Skeletal muscle satellite cell (primary cell): Measurements from ENCODE around the gene NEMP2.
"Not testable (repeated sequence)": the region's sequence is repeated elsewhere in the genome, so short reads cannot be mapped to it uniquely, and the experiment has no call there.

Experiments
- H3K27me3 ChIP-seq: 2 replicates; pipeline ENCODE4 v1.7.0; 2013; ENCODE audit warnings: low read length; ENCODE audit not compliant: control insufficient read depth, insufficient read depth
- H3K36me3 ChIP-seq: 2 replicates; pipeline ENCODE4 v1.7.0; 2013; ENCODE audit warnings: mild to moderate bottlenecking, control low read depth, low read length; ENCODE audit not compliant: insufficient read depth
- H3K4me1 ChIP-seq: 2 replicates; pipeline ENCODE4 v1.7.0; 2013; ENCODE audit warnings: low read length; ENCODE audit not compliant: control insufficient read depth, insufficient read depth
- H3K4me2 ChIP-seq: 2 replicates; pipeline ENCODE4 v1.7.0; 2013; ENCODE audit warnings: mild to moderate bottlenecking, low read length
- H3K4me3 ChIP-seq: 2 replicates; pipeline ENCODE4 v1.7.0; 2013; ENCODE audit warnings: low read length
- H3K9ac ChIP-seq: 2 replicates; pipeline ENCODE4 v1.7.0; 2013; ENCODE audit warnings: mild to moderate bottlenecking, low read depth, low read length, moderate library complexity
- H3K9me3 ChIP-seq: replicated peaks from 2 replicates; pipeline ENCODE4 v1.7.0; 2013; ENCODE audit warnings: mild to moderate bottlenecking, control low read depth, low read length

Gene NEMP2

DNA sequence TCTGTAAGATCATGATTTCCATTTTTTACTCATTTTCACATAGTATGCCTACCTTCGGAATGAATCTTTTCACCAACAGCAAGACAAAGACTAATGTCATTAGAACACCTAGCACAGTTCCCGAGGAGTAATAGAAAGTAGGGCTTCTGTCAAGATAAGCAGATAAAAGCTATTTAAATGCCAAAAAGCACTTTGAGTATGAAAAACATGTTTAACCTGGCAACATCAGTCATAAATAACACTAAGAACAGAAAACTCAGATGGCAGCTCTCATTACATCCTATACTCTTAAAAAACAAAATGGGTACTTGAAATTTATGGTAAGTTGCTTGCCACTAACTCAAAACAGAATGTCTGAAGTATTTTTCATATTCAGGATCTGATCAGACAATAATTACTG, 17.1 kb downstream of the NEMP2 start:
- Histone ChIP-seq H3K9ac (no peak overlapping the region), H3K4me1 (no peaks in the 10 kb centered on the region), H3K4me2 (no peak overlapping the region), H3K4me3 (no peak overlapping the region), H3K27me3 (no peaks in the 10 kb centered on the region), H3K9me3 (no peaks in the 10 kb centered on the region), H3K36me3 (no peaks in the 10 kb centered on the region)

DNA sequence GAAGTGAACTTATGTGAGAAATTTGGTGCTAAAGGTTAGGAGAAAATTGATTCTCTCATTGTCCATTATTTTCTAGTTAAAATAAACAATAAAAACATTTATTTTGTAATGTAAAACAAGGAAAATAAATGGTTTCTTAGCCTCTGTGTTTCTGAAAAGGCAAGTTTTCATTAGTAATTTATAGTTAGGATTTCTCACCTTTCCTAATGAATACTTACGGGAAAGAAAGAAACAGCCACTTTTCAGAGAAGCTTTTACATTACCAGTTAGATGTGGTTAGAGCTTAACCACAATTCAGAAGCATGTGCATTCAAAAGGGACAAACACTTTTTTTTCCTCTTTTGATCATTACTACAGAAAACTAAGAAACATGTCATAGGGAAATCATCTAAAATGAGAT, 18.8 kb downstream of the NEMP2 start:
- Histone ChIP-seq H3K27me3 (no peaks in the 10 kb centered on the region), H3K4me3 (no peak overlapping the region), H3K4me1 (no peaks in the 10 kb centered on the region), H3K36me3 (no peaks in the 10 kb centered on the region), H3K9ac (no peak overlapping the region), H3K4me2 (no peak overlapping the region), H3K9me3 (no peaks in the 10 kb centered on the region)

DNA sequence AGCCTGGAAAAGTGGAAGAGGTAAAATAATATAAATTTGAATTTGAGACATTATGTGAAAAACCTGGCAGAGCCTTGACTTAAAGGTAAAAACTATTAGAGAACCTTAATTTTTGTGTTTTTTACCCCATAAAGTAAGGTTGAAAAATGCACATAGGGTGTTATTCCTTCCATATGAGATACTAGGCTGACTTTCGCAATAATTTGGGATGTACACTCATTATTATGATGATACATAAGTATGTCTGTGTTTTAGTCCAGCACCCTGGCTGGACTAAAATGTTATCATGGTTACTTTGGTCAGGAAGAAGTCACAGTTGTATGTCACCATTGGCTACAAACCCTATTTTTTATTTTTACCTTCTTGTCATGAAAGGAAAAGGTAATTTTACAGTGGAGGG, 19.8 kb downstream of the NEMP2 start:
- H3K4me2 ChIP-seq: no peak overlapping the region
- no peak overlapping the region for H3K9ac ChIP-seq
- no peak overlapping the region for H3K4me3 ChIP-seq
- H3K36me3 ChIP-seq: no peaks in the 10 kb centered on the region
- no peaks in the 10 kb centered on the region for H3K27me3 ChIP-seq
- H3K9me3 ChIP-seq: no peaks in the 10 kb centered on the region
- H3K4me1 ChIP-seq: no peaks in the 10 kb centered on the region

DNA sequence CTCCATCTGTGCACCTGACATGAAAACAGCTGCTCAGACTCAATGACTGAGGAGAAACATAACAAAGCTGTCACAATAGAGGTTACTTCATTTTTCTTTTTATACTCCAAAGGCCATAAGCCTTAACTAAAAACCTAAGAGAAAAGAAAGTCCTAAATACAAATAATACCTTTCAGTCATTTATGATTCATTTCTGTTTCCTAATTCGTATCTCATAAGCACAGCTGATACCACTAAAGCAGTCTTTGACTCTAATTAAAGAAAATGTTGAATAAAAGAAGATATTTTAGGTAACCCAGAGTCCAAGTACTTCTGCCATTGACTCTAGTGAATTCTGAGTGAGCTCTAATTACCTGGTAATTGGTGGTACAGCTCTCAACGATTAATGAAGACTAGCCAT, 20.6 kb downstream of the NEMP2 start:
- no peak overlapping the region for H3K9ac ChIP-seq
- H3K4me1 ChIP-seq: no peaks in the 10 kb centered on the region
- no peaks in the 10 kb centered on the region for H3K27me3 ChIP-seq
- no peak overlapping the region for H3K4me3 ChIP-seq
- no peak overlapping the region for H3K4me2 ChIP-seq
- no peaks in the 10 kb centered on the region for H3K9me3 ChIP-seq
- H3K36me3 ChIP-seq: peaks cover under 1% of the 10 kb centered on the region

DNA sequence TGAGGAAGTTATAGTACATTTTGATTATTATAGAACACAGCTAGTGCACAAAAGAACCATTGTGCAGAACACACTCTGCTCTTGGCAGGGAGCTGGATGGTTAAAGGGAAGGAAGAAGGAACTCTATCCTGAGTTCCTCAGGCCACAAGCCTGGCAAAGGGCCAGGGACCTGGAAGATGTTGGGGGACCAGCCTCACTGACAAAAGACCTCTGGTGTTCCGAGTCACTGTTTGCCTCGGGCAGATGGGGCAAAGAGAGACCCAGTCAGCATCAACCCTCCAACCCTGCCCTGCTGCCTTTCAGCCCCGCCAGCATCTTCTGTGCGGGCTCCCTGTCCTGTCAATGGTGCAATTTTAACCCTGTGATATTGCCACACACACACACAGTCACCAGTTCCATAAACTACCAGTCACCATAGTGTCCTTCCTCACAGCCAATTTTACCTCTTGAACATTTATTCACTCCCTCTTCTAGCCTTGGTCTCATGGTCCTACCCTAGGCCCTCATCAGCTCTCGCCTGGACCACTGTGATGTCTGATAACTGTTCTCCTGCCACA, 21.9 kb downstream of the NEMP2 start:
- Histone ChIP-seq H3K4me3 (no peak overlapping the region), H3K4me2 (no peak overlapping the region), H3K27me3 (no peaks in the 10 kb centered on the region), H3K36me3 (peaks cover 3% of the 10 kb centered on the region), H3K9me3 (no peaks in the 10 kb centered on the region), H3K9ac (no peak overlapping the region), H3K4me1 (no peaks in the 10 kb centered on the region)

DNA sequence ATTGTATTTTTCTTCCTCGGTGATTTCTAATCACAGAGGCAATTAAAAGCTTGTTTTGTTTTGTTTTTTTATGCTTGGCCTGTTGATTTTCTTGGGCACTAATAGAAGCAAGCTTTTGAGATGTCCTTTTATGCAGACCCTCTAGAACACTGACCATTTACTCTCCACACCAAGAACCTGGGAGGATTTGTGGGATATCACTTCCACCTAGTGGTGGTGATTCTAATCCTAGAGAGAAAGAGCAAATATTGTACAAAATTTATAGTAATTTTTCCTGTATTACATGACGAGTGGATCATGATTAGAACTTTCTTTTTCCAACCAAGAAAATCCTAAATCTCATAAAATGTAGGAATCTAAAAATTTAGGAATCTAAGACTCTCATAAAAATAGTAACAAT, 23.4 kb downstream of the NEMP2 start:
- no peaks in the 10 kb centered on the region for H3K9me3 ChIP-seq
- H3K36me3 ChIP-seq: peaks cover 3% of the 10 kb centered on the region
- H3K4me1 ChIP-seq: no peaks in the 10 kb centered on the region

DNA sequence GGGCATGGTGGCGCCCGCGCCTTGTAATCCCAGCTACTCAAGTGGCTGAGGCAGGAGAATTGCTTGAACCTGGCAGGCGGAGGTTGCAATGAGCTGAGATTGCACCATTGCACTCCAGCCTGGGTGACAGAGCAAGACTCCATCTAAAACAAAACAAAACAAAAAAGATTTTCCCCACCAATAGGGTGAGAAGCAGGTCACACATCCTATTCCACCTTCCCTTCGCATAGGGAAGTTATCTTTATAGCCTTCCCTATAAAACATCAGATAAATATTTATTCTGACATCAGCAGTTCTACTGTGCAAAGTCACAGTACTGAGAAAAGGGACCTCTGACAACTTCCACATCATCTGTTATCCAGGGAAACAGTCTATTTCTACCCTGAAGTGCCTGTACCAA, 24.6 kb downstream of the NEMP2 start:
- H3K4me1 ChIP-seq, H3K9ac ChIP-seq, H3K27me3 ChIP-seq, H3K9me3 ChIP-seq, H3K4me3 ChIP-seq, H3K36me3 ChIP-seq, H3K4me2 ChIP-seq: not testable (repeated sequence)

More for the DNA sequence above, 23.4 kb downstream of the NEMP2 start:
- Histone ChIP-seq H3K4me3 (no peak overlapping the region), H3K9ac (no peak overlapping the region), H3K27me3 (no peaks in the 10 kb centered on the region), H3K4me2 (no peak overlapping the region)

DNA sequence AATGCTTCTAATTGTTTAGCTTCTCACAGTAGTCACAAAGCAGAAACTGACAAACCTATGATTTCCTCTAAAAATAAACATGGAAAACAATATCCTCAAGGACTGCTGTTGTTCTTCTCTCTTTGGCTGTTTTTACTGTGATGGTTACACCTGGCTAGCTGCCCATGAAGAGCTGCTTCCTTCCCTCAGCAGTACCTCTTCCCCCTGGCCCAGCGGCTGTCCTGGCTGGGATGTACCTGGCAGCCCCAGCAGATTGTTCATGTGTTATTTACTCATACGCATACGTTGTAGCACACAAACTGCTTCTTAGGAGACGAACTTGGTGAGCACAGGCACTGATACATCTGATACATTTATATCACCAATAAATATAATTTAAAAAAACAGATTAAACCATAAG, 27.4 kb downstream of the NEMP2 start:
- H3K27me3 ChIP-seq: no peaks in the 10 kb centered on the region
- H3K36me3 ChIP-seq: peaks cover 3% of the 10 kb centered on the region
- H3K4me1 ChIP-seq: no peaks in the 10 kb centered on the region
- H3K4me3 ChIP-seq: no peak overlapping the region
- no peaks in the 10 kb centered on the region for H3K9me3 ChIP-seq
- H3K9ac ChIP-seq: no peak overlapping the region
- no peak overlapping the region for H3K4me2 ChIP-seq

DNA sequence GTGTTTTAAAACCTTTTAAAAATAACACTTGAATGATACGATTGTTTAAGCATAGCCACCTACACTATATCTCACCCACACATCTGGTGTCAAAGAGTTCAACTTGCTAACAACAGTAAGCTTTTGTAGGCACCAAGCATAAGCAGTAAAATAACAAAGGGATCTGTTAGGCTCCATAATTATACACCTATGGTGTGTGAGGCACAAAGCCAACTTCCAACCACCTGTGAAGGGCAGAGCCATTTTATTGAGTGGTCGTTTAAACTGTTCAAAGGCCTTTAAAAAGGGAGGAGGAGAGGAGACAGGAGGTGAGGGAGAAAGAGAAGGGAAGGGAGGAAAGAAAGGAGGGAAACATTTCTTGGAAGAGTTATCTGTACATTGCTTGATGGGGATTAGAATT, 27.9 kb downstream of the NEMP2 start:
- H3K4me1 ChIP-seq: peaks cover 3% of the 10 kb centered on the region
- H3K9me3 ChIP-seq: no peaks in the 10 kb centered on the region
- no peaks in the 10 kb centered on the region for H3K27me3 ChIP-seq
- H3K9ac ChIP-seq: no peak overlapping the region
- H3K36me3 ChIP-seq: peaks cover 3% of the 10 kb centered on the region
- no peak overlapping the region for H3K4me2 ChIP-seq
- H3K4me3 ChIP-seq: no peak overlapping the region

DNA sequence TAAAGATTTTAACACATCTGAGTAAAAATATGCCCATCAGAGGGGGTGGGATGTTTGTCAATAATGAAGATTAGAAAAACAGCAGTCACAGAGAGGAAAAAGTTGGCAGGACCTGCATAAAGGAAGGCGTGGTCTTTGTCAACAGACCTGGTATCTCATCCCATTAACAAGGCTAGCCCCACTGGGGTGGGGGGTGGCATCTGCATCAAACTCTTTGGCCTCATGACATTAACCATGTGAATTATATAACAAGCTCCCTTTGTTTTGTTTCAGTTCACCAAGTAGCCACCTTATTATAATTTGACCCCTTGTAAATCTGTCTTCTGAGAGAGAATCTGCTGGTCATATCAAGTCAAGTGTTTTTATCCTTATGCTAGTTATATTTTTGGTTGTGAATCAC, 28.8 kb downstream of the NEMP2 start:
- Histone ChIP-seq H3K27me3 (no peaks in the 10 kb centered on the region), H3K4me1 (peaks cover 6% of the 10 kb centered on the region), H3K4me3 (no peak overlapping the region), H3K4me2 (no peak overlapping the region), H3K9ac (no peak overlapping the region), H3K36me3 (peaks cover 3% of the 10 kb centered on the region), H3K9me3 (no peaks in the 10 kb centered on the region)

DNA sequence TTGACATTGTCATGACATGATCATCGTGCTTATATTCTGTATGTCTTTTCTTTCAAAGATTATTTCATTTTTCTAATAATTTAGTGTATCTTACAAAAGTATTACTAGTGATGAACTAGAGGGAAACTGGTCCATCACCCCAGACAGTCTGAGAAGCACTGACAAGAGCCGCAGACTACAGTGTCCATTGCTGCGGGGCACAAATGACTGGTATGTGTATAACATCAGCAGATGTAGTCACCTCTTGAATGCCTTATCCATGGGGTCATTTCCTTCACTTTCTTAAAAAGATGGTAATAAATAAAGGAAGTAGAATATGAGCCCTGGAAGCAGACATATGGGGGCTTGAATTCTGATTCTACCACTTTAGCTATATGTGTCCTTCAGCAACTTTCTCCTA, 29.6 kb downstream of the NEMP2 start:
- no peak overlapping the region for H3K4me2 ChIP-seq
- H3K9me3 ChIP-seq: no peaks in the 10 kb centered on the region
- H3K9ac ChIP-seq: no peak overlapping the region
- peaks cover 3% of the 10 kb centered on the region for H3K36me3 ChIP-seq
- H3K27me3 ChIP-seq: no peaks in the 10 kb centered on the region
- no peak overlapping the region for H3K4me3 ChIP-seq
- peaks cover 6% of the 10 kb centered on the region for H3K4me1 ChIP-seq

DNA sequence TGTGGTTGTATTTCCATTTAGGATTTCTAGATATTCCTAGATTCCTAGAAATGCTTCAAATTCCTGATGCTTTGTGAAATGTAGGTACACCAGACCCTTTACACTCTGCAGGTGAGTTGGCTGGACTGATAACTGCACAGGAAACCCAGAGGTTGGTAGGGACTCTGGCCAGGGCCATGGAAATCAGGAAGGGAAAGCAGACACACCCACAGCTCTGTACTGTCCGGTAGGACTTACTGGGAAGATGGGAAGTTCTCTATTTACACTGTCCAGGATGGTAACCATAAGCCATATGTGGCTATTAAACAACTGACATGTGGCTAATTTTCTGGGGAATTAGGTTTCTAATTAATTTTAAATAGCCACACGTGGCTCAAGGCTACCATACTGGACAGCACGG, 31.4 kb downstream of the NEMP2 start:
- H3K4me1 ChIP-seq: peaks cover 6% of the 10 kb centered on the region
- H3K36me3 ChIP-seq: no peaks in the 10 kb centered on the region

More for the DNA sequence above, 31.4 kb downstream of the NEMP2 start:
- H3K27me3 ChIP-seq: no peaks in the 10 kb centered on the region
- H3K4me3 ChIP-seq: no peak overlapping the region
- H3K4me2 ChIP-seq: no peak overlapping the region
- no peak overlapping the region for H3K9ac ChIP-seq
- no peaks in the 10 kb centered on the region for H3K9me3 ChIP-seq
